ENCODE data around the gene RBCK1.
"Not testable (repeated sequence)": the region's sequence is repeated elsewhere in the genome, so short reads cannot be mapped to it uniquely, and the experiment has no call there.

The RBCK1 gene

DNA sequence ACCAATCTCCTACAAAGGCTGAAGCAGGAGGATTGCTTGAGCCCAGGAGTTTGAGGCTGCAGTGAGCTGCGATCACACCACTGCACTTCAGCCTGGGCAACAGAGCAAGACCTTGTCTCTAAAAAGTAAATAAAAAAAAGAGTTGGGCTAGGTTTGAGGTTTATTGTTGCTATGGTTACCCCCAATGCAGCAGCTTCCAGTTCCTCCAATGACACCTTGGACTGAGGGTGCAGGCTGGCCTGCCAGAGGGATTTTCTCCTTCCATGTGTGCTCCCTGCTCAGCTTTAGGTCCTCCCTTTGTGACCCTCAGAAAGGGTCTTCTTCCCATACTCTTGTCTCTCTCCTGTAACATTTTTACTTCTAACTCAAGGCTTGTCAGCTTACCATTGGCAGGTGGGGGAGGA is 64.8 kb downstream of the RBCK1 start:
- DNase-seq (ENCODE audit: low read depth in 2 of 2): no peak

DNA sequence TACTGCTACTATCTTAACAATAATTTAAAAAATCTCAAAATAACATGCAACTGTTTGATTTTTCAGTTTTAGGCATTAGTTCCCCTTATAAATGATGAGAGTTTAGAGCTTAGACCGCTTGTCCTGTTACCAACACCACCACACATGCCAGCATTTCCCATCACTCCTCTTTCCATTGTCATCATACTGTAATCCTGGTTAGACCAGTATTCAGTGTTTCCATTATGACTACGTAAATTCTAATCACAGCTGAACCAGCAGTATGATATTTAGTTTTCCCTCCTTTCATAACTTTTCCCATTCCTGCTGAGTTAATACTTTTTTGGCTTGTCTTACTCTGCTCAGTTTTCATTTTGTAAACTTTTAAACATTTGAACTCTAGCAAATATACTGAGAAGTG is 66.5 kb downstream of the RBCK1 start:
- DNase-seq (ENCODE audit: low read depth in 2 of 2): no peak

DNA sequence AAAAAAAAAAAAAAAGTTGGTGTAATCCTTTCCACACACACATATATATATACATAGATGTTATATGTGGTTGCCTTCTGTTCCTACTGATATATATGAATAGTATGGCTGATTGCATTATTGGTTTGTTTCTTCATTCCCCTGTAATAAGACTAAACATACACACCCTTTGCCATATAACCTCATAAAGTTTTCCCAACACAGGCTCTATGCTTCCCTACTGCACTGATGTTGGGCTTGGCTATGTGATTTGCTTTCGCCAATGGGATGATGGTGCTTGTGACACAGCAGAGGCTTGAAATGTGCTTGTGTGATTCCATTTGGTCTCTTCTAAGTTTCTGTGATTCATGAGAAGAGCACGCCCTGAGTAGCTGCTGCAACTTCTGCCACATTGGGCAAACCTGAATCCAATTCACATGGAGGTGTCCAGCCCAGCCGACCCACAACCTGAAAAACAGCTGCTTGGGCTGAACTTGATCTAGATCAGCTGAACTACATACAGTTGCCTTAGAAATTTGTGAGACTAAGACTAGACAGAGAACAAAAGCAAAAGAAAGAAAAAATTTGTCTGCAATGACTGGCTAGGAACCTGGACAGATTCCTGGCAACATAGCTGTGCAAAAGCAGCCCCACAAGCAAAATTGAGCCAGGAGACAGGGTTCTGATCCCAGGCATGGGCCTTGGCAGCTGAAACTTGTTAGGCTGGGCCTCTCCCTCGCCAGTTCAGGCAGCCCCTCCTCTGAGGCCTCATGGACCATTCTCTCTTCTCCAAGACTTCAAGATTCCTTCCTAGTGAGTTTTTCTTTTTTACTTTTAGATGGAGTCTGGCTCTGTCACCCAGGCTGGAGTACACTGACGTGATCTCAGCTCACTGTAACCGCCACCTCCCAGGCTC is 67.6 kb downstream of the RBCK1 start:
- no peak for DNase-seq (ENCODE audit: low read depth in 2 of 2)

DNA sequence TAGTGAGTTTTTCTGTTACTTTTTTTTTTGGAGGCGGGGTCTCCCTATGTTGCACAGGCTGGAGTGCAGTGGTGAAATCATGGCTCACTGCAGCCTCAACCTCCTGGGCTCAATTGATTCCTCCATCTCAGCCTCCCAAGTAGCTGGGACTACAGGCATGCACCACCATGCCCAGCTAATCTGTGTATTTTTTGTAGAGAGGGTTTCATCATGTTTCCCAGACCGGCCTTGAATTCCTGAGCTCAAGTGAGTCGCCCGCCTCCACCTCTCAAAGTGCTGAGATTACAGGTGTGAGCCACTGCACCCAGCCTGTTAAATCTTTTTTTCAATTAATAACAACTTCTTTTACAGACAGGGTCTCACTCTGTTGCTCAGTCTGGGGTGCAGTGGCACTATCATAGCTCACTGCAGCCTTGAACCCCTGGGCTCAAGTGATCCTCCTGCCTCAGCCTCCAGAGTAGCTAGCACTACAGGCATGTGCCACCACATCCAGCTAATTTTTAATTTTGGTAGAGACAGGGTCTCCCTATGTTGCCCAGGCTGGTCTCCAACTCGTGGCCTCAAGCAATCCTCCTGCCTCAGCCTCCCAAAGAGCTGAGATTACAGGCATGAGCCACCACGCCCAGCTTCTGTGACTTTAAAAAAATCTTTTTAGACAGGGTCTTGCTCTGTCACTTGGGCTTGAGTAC is 68.6 kb downstream of the RBCK1 start:
- DNase-seq (ENCODE audit: low read depth in 2 of 2): not testable (repeated sequence)

DNA sequence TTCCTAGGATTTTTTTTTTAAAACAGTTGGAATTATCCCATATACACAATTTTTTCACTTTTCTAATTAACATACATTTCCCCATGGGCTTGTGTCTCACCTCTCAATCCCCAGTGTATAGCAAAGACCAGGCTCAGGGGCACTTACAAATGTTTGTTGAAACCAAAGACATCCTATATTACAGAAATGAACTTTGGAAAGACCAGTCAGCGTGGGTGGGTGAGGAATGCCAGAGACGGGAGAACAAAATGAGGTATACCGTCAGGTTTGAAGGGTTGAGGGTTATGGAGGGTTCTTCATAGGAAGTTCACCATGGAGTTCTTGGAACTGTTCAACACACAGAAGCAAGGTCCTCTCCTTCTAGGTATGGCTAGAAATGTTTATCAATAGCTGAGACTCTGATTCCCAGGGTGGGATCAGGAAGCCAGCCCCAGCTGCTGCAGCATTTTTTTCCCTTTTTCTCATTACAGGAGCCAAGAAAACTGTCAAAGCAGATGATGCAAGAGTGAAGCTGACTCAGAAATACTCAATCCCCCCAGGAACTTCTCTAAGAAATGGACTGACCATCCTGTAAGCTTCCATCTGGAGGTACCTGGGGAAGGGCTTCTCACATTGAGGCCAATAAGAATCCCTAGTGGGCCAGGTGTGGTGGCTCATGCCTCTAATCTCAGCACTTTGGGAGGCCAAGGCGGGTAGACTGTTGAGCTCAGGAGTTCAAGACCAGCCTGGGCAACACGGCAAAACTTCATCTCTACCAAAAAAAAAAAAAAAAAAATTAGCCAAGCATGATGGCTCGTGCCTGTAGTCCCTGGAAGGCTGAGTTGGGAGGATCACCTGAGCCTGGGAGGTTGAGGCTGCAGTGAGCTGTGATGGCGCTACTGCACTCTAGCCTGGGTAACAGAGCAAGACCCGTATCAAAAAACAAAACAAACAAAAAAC is 70.2 kb downstream of the RBCK1 start:
- DNase-seq (ENCODE audit: low read depth in 2 of 2): no peak

DNA sequence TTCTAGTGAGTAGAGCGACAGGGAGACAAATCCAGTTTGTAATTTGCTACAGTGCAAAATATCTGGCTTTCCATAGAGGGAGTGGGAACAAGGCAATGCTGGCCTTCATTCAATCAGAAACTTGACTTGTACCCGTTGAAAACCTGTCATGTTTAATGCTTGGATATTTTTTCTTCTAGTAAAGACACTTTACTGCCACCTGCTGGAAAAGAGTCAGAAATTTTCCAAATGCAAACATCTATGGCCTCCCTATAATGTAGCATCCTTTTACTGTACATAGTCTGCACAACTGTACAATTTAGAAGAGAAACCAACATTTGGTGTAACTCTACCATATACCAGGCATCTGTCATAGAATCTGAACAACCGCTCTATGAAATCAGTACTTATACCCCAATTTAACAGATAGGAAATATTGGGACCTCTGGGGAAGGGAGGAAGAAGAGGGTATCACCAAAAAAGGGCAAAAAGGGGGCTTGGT is 70.9 kb downstream of the RBCK1 start:
- DNase-seq (ENCODE audit: low read depth in 2 of 2): no peak

DNA sequence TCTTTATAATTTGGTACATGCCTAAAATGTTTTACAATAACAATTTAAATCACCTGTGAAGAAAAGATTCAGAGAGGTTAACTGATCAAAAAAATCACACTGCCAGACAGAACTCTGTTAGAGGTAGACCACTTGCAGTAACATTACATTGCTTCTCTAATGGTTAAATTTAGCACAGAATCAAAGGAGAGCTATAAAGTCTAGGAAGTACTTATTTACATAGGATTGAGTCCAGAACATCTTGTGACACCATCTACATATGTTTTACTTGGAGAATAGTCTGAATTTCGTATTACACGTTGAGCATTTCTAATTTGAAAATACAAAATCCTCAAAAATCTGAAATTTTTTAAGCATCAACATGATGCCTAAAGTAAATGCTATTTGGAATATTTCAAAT is 71.4 kb downstream of the RBCK1 start:
- no peak for DNase-seq (ENCODE audit: low read depth in 2 of 2)

DNA sequence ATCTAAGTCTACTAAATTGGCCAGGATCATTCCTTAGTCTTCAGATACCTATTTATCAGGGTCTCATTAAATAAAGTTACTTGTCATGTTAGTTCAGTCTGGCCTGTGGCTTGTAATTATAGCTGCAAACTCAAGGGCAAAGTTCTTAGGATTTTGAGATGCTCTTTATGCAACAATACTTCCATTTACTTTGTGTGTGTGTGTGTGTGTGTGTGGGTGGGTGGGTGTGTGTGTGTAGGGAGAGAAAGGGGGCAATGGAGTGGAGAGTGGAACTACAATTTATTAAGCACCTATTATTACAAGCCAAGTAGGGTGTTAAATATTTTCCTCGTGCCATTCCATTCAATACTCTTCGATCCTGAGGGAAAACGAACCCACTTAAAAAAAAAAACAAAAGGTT is 71.9 kb downstream of the RBCK1 start:
- DNase-seq (ENCODE audit: low read depth in 2 of 2): no peak

DNA sequence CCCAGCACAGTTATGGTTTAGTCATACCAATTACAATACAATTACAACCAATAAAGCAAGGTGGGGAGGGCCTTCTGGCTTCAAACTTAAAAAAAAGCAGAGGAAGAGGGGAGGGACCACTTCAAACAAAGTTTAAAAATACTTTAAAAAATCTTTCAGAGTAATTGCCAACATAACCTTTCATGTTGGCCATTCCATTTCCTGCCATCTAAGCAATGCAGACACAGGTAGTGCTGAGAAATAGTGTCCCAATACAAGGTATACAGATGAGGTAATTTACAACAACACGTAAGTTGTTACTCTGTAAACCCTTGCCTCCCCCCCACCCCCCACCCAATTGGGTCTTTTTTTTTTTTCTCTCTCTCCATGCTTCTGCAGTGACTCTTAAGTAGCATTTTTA is 73.1 kb downstream of the RBCK1 start:
- no peak for DNase-seq (ENCODE audit: low read depth in 2 of 2)
